GM10248 (cell line): ENCODE data around the gene PNLIPRP2.

Experiments used
- CTCF ChIA-PET: fragments of 300-600 bp; sonication (Branson Sonifier 250); formaldehyde crosslinking; extraction: SDS; loops from one replicate; lab custom pipeline; 2021; ENCODE audit warnings: antibody characterized with exemption; lab: Yijun Ruan, JAX
- POLR2A ChIA-PET: fragments of 350-650 bp; sonication (Branson Sonifier 250); formaldehyde crosslinking; extraction: SDS; loops from one replicate; lab custom pipeline; 2020; ENCODE audit warnings: antibody characterized with exemption; lab: Yijun Ruan, JAX
- DNase-seq: peaks from one replicate; pipeline ENCODE4 v3.0.0; 2012; ENCODE audit errors: extremely low spot score
- CTCF ChIP-seq: IDR thresholded peaks from 2 replicates; pipeline ENCODE4 v1.5.1; 2012; ENCODE audit warnings: mild to moderate bottlenecking, low read depth; ENCODE audit errors: extremely low read depth, missing control alignments, control extremely low read depth

PNLIPRP2 gene

DNA sequence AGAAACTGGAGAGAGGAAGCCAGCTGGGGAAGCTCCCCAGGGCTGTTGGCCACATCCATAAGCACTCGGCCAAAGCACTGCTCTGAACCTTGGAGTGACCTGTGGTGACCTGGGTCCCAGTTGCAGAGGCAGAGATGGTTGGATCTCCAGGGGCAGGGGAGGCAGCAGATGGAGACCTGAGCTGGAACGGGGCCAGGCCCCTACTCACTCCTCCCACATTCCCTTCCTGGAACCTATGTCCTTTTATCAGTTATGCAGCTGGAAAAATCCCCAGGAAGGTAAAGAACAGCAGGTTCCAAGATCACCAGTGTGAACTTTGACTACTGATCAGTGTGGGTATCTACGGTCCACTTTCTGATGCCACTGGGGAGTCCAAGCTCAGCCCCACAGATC lies 9.6 kb upstream of the PNLIPRP2 start:
- TF ChIP-seq CTCF: no peak
- POLR2A ChIA-PET: no interaction called here
- no peak for DNase-seq
- CTCF ChIA-PET: no interaction called here

- ChIA-PET CTCF (no interaction called here), POLR2A (no interaction called here)
- TF ChIP-seq CTCF: no peak
- no peak for DNase-seq
These were observed 8.5 kb upstream of the PNLIPRP2 start for GRCh38 chr10:116612107-116612769.

GRCh38 chr10:116613471-116613870 lies 7.3 kb upstream of the PNLIPRP2 start:
- ChIA-PET CTCF (interaction anchor here (1.7 kb wide), 1 partner anchor 68 kb away, joined by 4 read pairs; no protein-coding TSS in a partner anchor), POLR2A (no interaction called here)
- TF ChIP-seq CTCF: no peak
- DNase-seq: no peak

DNA sequence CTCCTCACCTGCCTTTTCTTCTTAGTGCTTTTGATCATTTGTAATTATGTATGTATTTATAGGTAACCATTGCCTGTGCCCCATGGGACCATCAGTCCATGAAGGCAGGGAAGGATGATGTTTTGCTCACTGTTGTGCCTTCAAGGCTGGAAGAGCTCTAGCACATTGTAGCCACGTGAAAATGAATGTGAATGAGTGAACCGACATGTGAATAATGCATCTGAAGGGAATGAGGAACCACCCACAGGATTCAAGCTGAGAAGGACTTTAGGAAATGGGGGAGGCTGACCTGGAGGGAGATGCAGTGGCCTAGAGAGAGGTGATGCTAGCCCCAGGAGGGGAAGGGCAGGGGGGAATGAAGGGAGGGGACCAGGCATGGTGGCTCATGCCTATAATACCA lies 6.0 kb upstream of the PNLIPRP2 start:
- no peak for DNase-seq
- CTCF ChIA-PET: interaction anchor here (1.7 kb wide), 1 partner anchor 66 kb away, joined by 4 read pairs; no protein-coding TSS in a partner anchor
- TF ChIP-seq CTCF: no peak
- POLR2A ChIA-PET: no interaction called here

DNA sequence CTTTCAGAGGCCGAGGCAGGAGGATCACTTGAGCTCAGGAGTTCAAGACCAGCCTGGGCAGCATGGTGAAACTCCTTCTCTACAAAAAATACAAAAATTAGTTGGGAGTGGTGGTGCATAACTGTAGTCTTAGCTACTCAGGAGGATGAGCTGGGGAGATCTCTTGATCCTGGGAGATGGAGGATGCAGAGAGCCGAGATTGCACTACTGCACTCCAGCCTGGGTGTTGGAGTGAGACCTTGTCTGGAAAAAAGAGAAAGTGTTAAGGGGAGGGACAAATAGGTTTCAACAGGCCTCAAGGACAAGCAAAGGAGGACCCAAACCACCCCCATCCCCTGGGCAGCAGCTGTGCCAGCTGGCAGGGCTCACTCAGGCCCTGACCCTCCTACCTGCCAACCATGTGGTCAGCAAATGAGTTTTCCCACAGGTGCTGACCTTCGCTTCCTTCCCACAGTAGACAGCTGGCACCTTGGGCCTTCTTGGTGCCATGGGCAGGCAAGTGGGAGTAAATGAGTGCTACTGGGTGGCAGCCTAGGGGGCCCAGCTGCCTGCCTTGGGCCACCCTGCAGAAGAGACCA lies 5.5 kb upstream of the PNLIPRP2 start:
- ChIA-PET POLR2A (no interaction called here), CTCF (interaction anchor here (1.7 kb wide), 1 partner anchor 66 kb away, joined by 4 read pairs; no protein-coding TSS in a partner anchor)
- no peak for TF ChIP-seq CTCF
- DNase-seq: no peak

DNA sequence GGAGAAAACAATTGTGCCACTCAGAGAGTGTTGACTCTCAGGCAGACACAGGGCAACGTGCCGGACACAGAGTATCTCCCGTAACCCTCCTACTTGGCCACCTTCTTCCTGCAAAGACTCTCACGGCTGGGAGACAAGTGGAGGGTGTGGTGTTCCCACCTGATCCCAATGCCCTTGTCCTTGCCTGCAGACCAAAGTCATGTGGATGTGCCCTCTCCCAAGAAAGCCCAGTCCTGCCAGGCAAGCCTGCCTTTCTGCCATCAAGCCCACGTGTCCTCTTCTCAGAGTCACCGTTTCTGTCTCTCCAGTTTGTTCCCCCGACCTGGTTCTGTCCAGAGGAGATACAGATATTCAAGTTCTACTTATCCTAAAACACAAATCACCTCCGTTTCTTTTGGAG lies 723 bp downstream of the PNLIPRP2 start:
- POLR2A ChIA-PET: no interaction called here
- no peak for TF ChIP-seq CTCF
- CTCF ChIA-PET: no interaction called here
- DNase-seq: no peak
